GM12864 (cell line): ENCODE results near the gene MIEF2.

Experiments
- DNase-seq: peaks from one replicate; pipeline ENCODE4 v3.0.0-alpha.2; 2011; ENCODE audit warnings: low read depth
- H3K4me3 ChIP-seq: 2 replicates; pipeline ENCODE4 v1.5.1; 2011; ENCODE audit warnings: mild to moderate bottlenecking, low read depth, low read length, control low read depth
- CTCF ChIP-seq: IDR thresholded peaks from 2 replicates; pipeline ENCODE4 v1.5.1; 2011; ENCODE audit warnings: low read depth, mild to moderate bottlenecking, moderate library complexity, low read length, control low read depth, inconsistent platforms; ENCODE audit errors: missing control alignments

MIEF2 gene

GRCh38 chr17:18236494-18236893 lies 24.0 kb upstream of the MIEF2 start:
- DNase-seq = no peak
- no peak overlapping the region for H3K4me3 ChIP-seq
- no peak for TF ChIP-seq CTCF

GRCh38 chr17:18237461-18237860 lies 23.0 kb upstream of the MIEF2 start:
- H3K4me3 ChIP-seq = no peak overlapping the region
- DNase-seq = no peak
- no peak for TF ChIP-seq CTCF

- TF ChIP-seq CTCF = no peak
- no peak for DNase-seq
- no peak overlapping the region for H3K4me3 ChIP-seq
Observed at GRCh38 chr17:18238299-18238698, 22.2 kb upstream of the MIEF2 start.

- DNase-seq = no peak
- H3K4me3 ChIP-seq = no peak overlapping the region
- TF ChIP-seq CTCF = no peak
Observed at GRCh38 chr17:18240449-18240848, 20.0 kb upstream of the MIEF2 start.

DNA sequence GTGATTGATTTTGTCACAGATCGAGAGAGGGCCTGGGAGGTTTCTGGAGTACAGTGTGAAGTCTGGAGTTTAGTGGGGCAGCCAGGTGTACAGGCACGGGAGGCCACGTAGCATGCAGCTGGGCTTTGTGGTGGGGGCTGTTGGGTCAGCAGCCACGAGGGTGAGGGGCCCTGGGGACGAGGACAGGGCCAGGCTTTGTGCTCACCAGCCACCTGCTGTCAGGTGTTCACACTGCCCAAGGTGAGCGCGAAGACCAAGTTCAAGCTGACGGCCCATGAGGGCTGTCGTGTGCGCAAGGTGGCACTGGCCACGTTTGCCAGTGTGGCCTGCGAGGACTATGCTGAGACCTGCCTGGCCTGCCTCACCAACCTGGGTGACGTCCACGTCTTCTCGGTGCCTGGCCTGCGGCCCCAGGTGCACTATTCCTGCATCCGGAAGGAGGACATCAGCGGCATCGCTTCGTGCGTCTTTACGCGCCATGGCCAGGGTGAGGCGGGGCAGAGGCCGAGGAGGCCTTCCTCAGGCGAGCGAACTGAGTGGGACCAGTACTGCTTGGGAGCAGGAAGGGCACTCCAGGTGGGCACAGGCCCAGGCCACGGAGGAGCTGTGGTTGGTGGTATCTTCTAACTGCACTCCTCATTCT lies 19.1 kb upstream of the MIEF2 start:
- no peak for DNase-seq
- TF ChIP-seq CTCF = no peak
- no peak overlapping the region for H3K4me3 ChIP-seq

DNA sequence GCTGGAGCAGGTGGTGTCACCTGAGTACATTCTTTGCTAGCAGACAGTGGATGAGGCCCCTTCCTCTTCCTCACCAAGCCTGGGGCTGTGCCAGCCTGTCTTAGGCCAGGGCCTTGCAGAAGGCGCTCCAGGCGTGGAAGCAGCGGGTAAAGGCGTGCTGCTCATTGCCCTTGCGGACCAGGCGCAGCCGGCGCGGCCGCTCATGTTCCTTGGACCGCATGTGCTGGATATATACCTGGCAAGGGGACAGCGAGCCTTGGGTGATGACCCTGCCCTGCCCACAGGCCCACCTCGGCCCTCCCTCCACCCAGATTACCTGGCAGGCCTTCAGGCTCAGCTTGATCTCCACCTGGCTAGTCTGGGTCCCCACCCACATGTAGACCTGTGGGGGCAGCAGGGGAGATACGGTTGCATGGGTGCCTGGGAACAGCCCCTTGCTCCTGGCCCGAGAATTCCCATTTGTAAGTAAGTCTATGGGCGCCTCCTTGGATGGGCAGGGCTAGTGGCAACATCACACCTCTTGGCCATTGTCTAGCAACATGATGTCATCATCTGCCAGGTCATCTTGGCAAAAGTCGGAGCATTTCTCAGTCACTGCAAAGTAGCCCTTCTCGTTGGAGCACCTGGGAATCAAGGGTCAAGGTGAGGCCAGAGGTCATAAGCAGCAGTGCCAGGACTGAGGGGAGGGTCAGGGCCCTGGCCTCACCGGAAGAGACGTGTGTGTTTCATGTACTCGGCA lies 15.3 kb upstream of the MIEF2 start:
- DNase-seq = no peak
- H3K4me3 ChIP-seq = no peak overlapping the region
- TF ChIP-seq CTCF = no peak
